ENCODE measurements around the gene TRIM58.

The TRIM58 gene

GRCh38 chr1:247857985-247858619, 1.1 kb downstream of the TRIM58 start:
- Histone ChIP-seq H3K27ac (ENCODE audit: low read depth, low read length) (no peak overlapping the region), H3K14ac (ENCODE audit: low read length) (no peak overlapping the region), H3K79me1 (ENCODE audit: low read length) (peaks cover 6% of the 10 kb centered on the region), H2BK5ac (ENCODE audit: low read depth, low read length, poor library complexity) (no peak overlapping the region), H4K12ac (ENCODE audit: low read depth, low read length) (no peak overlapping the region), H2BK120ac (ENCODE audit: insufficient read depth, low read length, poor library complexity) (no peak overlapping the region), H3K36me3 (ENCODE audit: control insufficient read depth in 1 of 2, insufficient read depth in 2 of 2, low read length in 2 of 2) (peaks cover 0 to 5% of the 10 kb centered on the region in 2 experiments), H2AFZ (ENCODE audit: insufficient read depth, low read length, poor library complexity) (peak overlapping the region; percentile 41), H3K18ac (ENCODE audit: low read length) (no peak overlapping the region), H3K23ac (ENCODE audit: low read length) (no peak overlapping the region), H3K9ac (ENCODE audit: low read length) (peak overlapping the region; percentile 50), H4K8ac (ENCODE audit: low read depth, low read length) (peak overlapping the region; percentile 8), H3K4me3 (ENCODE audit: low read depth, low read length) (peak overlapping the region; percentile 76), H3K79me2 (ENCODE audit: control insufficient read depth, insufficient read depth, low read length, poor library complexity) (peaks cover 2% of the 10 kb centered on the region), H3K9me3 (ENCODE audit: insufficient read depth, low read depth, low read length) (no peaks in the 10 kb centered on the region), H3K4ac (ENCODE audit: low read depth, low read length) (no peak overlapping the region), H4K91ac (ENCODE audit: low read depth, low read length) (peak overlapping the region; percentile 30), H3K4me2 (ENCODE audit: low read length) (peak overlapping the region; percentile 81), H3K27me3 (ENCODE audit: insufficient read depth, low read length) (no peaks in the 10 kb centered on the region), H3K4me1 (ENCODE audit: control insufficient read depth in 1 of 2, insufficient read depth in 2 of 2, low read length in 2 of 2) (peaks cover 2 to 6% of the 10 kb centered on the region in 2 experiments), H2AK5ac (ENCODE audit: low read length) (no peak overlapping the region), H2BK12ac (ENCODE audit: low read length) (peak overlapping the region; percentile 6)
- peak in 1 of 2 donors; percentile 26 for DNase-seq
- no CpG with 5 or more reads among the region's 15 CpGs for WGBS (ENCODE audit: extremely low coverage, insufficient coverage, insufficient read length)

- no peak overlapping the region for H4K8ac ChIP-seq (ENCODE audit: low read depth, low read length)
- H2BK5ac ChIP-seq (ENCODE audit: low read depth, low read length, poor library complexity): no peak overlapping the region
- H3K23ac ChIP-seq (ENCODE audit: low read length): no peak overlapping the region
- peaks cover 2 to 4% of the 10 kb centered on the region in 2 experiments for H3K4me1 ChIP-seq (ENCODE audit: control insufficient read depth in 1 of 2, insufficient read depth in 2 of 2, low read length in 2 of 2)
- no peak overlapping the region for H2AK5ac ChIP-seq (ENCODE audit: low read length)
- H3K36me3 ChIP-seq (ENCODE audit: control insufficient read depth in 1 of 2, insufficient read depth in 2 of 2, low read length in 2 of 2): peaks cover 7 to 13% of the 10 kb centered on the region in 2 experiments
- no peak overlapping the region for H3K4me3 ChIP-seq (ENCODE audit: low read depth, low read length)
- H3K27me3 ChIP-seq (ENCODE audit: insufficient read depth, low read length): no peaks in the 10 kb centered on the region
- no peak for DNase-seq
- no CpG with 5 or more reads among the region's 4 CpGs for WGBS (ENCODE audit: extremely low coverage, insufficient coverage, insufficient read length)
- no peak overlapping the region for H4K91ac ChIP-seq (ENCODE audit: low read depth, low read length)
- no peaks in the 10 kb centered on the region for H3K79me1 ChIP-seq (ENCODE audit: low read length)
- H3K9ac ChIP-seq (ENCODE audit: low read length): no peak overlapping the region
- H3K4ac ChIP-seq (ENCODE audit: low read depth, low read length): no peak overlapping the region
- no peak overlapping the region for H3K27ac ChIP-seq (ENCODE audit: low read depth, low read length)
- H4K12ac ChIP-seq (ENCODE audit: low read depth, low read length): no peak overlapping the region
- H2AFZ ChIP-seq (ENCODE audit: insufficient read depth, low read length, poor library complexity): no peak overlapping the region
- H2BK12ac ChIP-seq (ENCODE audit: low read length): no peak overlapping the region
- no peaks in the 10 kb centered on the region for H3K9me3 ChIP-seq (ENCODE audit: insufficient read depth, low read depth, low read length)
- no peak overlapping the region for H2BK120ac ChIP-seq (ENCODE audit: insufficient read depth, low read length, poor library complexity)
- no peaks in the 10 kb centered on the region for H3K79me2 ChIP-seq (ENCODE audit: control insufficient read depth, insufficient read depth, low read length, poor library complexity)
- H3K4me2 ChIP-seq (ENCODE audit: low read length): no peak overlapping the region
- no peak overlapping the region for H3K18ac ChIP-seq (ENCODE audit: low read length)
- no peak overlapping the region for H3K14ac ChIP-seq (ENCODE audit: low read length)
Measured at GRCh38 chr1:247862756-247863155, 5.8 kb downstream of the TRIM58 start.

GRCh38 chr1:247864644-247865043, 7.7 kb downstream of the TRIM58 start:
- Histone ChIP-seq H3K23ac (ENCODE audit: low read length) (no peak overlapping the region), H3K4me2 (ENCODE audit: low read length) (no peak overlapping the region), H4K91ac (ENCODE audit: low read depth, low read length) (no peak overlapping the region), H3K4me3 (ENCODE audit: low read depth, low read length) (no peak overlapping the region), H3K79me1 (ENCODE audit: low read length) (no peaks in the 10 kb centered on the region), H2AK5ac (ENCODE audit: low read length) (no peak overlapping the region), H3K9ac (ENCODE audit: low read length) (no peak overlapping the region), H4K12ac (ENCODE audit: low read depth, low read length) (no peak overlapping the region), H2BK5ac (ENCODE audit: low read depth, low read length, poor library complexity) (no peak overlapping the region), H4K8ac (ENCODE audit: low read depth, low read length) (no peak overlapping the region), H3K4ac (ENCODE audit: low read depth, low read length) (no peak overlapping the region), H3K27ac (ENCODE audit: low read depth, low read length) (no peak overlapping the region), H3K27me3 (ENCODE audit: insufficient read depth, low read length) (no peaks in the 10 kb centered on the region), H2AFZ (ENCODE audit: insufficient read depth, low read length, poor library complexity) (no peak overlapping the region), H3K14ac (ENCODE audit: low read length) (no peak overlapping the region), H2BK120ac (ENCODE audit: insufficient read depth, low read length, poor library complexity) (no peak overlapping the region), H3K79me2 (ENCODE audit: control insufficient read depth, insufficient read depth, low read length, poor library complexity) (no peaks in the 10 kb centered on the region), H3K18ac (ENCODE audit: low read length) (no peak overlapping the region), H3K9me3 (ENCODE audit: insufficient read depth, low read depth, low read length) (no peaks in the 10 kb centered on the region), H3K36me3 (ENCODE audit: control insufficient read depth in 1 of 2, insufficient read depth in 2 of 2, low read length in 2 of 2) (peaks cover 11 to 28% of the 10 kb centered on the region in 2 experiments), H3K4me1 (ENCODE audit: control insufficient read depth in 1 of 2, insufficient read depth in 2 of 2, low read length in 2 of 2) (no peaks in the 10 kb centered on the region), H2BK12ac (ENCODE audit: low read length) (no peak overlapping the region)
- WGBS (ENCODE audit: extremely low coverage, insufficient coverage, insufficient read length): no CpG with 5 or more reads among the region's 17 CpGs
- no peak for DNase-seq

- no peaks in the 10 kb centered on the region for H3K79me2 ChIP-seq (ENCODE audit: control insufficient read depth, insufficient read depth, low read length, poor library complexity)
- H3K27me3 ChIP-seq (ENCODE audit: insufficient read depth, low read length): no peaks in the 10 kb centered on the region
- H3K14ac ChIP-seq (ENCODE audit: low read length): no peak overlapping the region
- peaks cover 2% of the 10 kb centered on the region for H3K9me3 ChIP-seq (ENCODE audit: insufficient read depth, low read depth, low read length)
- no peak overlapping the region for H2BK5ac ChIP-seq (ENCODE audit: low read depth, low read length, poor library complexity)
- H3K4me3 ChIP-seq (ENCODE audit: low read depth, low read length): no peak overlapping the region
- no peak overlapping the region for H4K8ac ChIP-seq (ENCODE audit: low read depth, low read length)
- no peak overlapping the region for H4K91ac ChIP-seq (ENCODE audit: low read depth, low read length)
- no peaks in the 10 kb centered on the region for H3K4me1 ChIP-seq (ENCODE audit: control insufficient read depth in 1 of 2, insufficient read depth in 2 of 2, low read length in 2 of 2)
- no peak overlapping the region for H2BK12ac ChIP-seq (ENCODE audit: low read length)
- no peak overlapping the region for H3K4ac ChIP-seq (ENCODE audit: low read depth, low read length)
- H3K18ac ChIP-seq (ENCODE audit: low read length): no peak overlapping the region
- H2AFZ ChIP-seq (ENCODE audit: insufficient read depth, low read length, poor library complexity): no peak overlapping the region
- H3K23ac ChIP-seq (ENCODE audit: low read length): no peak overlapping the region
- WGBS (ENCODE audit: extremely low coverage, insufficient coverage, insufficient read length): no CpG with 5 or more reads among the region's 6 CpGs
- H3K9ac ChIP-seq (ENCODE audit: low read length): no peak overlapping the region
- no peak overlapping the region for H2BK120ac ChIP-seq (ENCODE audit: insufficient read depth, low read length, poor library complexity)
- no peak overlapping the region for H3K27ac ChIP-seq (ENCODE audit: low read depth, low read length)
- peaks cover 15 to 32% of the 10 kb centered on the region in 2 experiments for H3K36me3 ChIP-seq (ENCODE audit: control insufficient read depth in 1 of 2, insufficient read depth in 2 of 2, low read length in 2 of 2)
- no peak for DNase-seq
- no peak overlapping the region for H3K4me2 ChIP-seq (ENCODE audit: low read length)
- no peaks in the 10 kb centered on the region for H3K79me1 ChIP-seq (ENCODE audit: low read length)
- no peak overlapping the region for H4K12ac ChIP-seq (ENCODE audit: low read depth, low read length)
- no peak overlapping the region for H2AK5ac ChIP-seq (ENCODE audit: low read length)
Measured at GRCh38 chr1:247865416-247865815, 8.4 kb downstream of the TRIM58 start.

All from trophoblast cell (in vitro differentiated cells and primary cell).